ENCODE measurements around the gene ZNF785. TPM values are rescaled to one million over a fixed set of nuclear protein-coding genes. Genes with fewer than 3 reads are reported as not detected.

The ZNF785 gene
- total and polyA plus RNA-seq, 2 of the 13 experiments (the other 11 are each of a cell fraction or from before 2014, with no cell fraction given) = 0.01 TPM; not detected in 1

DNA sequence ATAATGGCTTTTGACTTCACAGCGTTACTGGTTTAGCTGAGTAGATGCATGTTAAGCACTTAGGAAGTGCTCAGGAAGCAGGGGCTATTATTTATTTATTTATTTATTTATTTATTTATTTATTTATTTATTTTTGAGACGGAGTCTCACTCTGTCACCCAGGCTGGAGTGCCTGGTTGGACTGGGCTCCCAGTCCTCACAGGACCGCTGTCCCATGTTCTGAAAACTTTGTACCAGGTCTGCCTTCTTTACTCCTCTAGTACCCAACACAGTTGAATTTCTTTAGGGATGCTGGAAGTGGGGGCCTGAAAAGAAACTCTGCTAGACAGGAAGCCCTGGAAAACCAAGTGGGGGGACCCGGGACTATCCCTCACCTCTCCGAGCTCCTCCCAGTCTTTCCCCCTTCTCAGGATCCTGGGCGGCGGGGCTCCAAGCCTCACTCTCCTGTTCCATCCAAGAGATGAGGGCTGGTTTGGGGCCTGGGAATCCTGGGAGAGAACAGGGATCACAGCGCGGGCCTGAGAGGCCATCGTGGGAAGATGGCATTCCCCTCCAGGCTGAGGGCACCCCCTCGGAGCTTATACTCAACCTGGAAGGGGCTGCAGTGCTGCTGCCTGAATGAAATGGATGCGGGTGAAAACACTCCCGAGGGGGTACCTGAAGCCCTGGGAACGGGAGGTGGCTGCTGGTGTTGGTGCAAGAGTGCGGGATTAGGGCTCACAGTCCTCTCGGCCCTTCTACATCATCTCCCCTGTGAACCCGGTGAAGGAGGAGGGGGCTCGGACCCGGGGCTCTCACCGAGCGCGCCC is 14.7 kb downstream of the ZNF785 start (continued):
- TF ChIP-seq, protein P1, sequence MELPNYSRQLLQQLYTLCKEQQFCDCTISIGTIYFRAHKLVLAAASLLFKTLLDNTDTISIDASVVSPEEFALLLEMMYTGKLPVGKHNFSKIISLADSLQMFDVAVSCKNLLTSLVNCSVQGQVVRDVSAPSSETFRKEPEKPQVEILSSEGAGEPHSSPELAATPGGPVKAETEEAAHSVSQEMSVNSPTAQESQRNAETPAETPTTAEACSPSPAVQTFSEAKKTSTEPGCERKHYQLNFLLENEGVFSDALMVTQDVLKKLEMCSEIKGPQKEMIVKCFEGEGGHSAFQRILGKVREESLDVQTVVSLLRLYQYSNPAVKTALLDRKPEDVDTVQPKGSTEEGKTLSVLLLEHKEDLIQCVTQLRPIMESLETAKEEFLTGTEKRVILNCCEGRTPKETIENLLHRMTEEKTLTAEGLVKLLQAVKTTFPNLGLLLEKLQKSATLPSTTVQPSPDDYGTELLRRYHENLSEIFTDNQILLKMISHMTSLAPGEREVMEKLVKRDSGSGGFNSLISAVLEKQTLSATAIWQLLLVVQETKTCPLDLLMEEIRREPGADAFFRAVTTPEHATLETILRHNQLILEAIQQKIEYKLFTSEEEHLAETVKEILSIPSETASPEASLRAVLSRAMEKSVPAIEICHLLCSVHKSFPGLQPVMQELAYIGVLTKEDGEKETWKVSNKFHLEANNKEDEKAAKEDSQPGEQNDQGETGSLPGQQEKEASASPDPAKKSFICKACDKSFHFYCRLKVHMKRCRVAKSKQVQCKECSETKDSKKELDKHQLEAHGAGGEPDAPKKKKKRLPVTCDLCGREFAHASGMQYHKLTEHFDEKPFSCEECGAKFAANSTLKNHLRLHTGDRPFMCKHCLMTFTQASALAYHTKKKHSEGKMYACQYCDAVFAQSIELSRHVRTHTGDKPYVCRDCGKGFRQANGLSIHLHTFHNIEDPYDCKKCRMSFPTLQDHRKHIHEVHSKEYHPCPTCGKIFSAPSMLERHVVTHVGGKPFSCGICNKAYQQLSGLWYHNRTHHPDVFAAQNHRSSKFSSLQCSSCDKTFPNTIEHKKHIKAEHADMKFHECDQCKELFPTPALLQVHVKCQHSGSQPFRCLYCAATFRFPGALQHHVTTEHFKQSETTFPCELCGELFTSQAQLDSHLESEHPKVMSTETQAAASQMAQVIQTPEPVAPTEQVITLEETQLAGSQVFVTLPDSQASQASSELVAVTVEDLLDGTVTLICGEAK (IDR thresholded peaks at IDR 0.05) = no peak
- TF ChIP-seq, protein P1 (CRISPR knock-in tag; IDR thresholded peaks at IDR 0.05) = no peak
- TF ChIP-seq ZFP36L1 (CRISPR knock-in tag; IDR thresholded peaks at IDR 0.05) (peak; percentile 6; the same call in 1 of the 2 replicates), ZNF749 (CRISPR knock-in tag; IDR thresholded peaks at IDR 0.05; ENCODE audit: borderline replicate concordance) (no peak; the same call in 1 of the 2 replicates), ZNF136 (CRISPR knock-in tag; IDR thresholded peaks at IDR 0.05; ENCODE audit: low read depth) (no peak), KLF11 (CRISPR knock-in tag; IDR thresholded peaks at IDR 0.05) (no peak), ZNF230 (CRISPR knock-in tag; IDR thresholded peaks at IDR 0.05) (no peak), POGK (CRISPR knock-in tag; conservative IDR thresholded peaks at IDR 0.05) (no peak; the same call in 1 of the 2 replicates), JUN (CRISPR knock-in tag; IDR thresholded peaks at IDR 0.05) (no peak), ZNF703 (CRISPR knock-in tag; IDR thresholded peaks at IDR 0.05; ENCODE audit: borderline replicate concordance) (no peak), ZNF20 (CRISPR knock-in tag; IDR thresholded peaks at IDR 0.05) (no peak), ZNF251 (CRISPR knock-in tag; IDR thresholded peaks at IDR 0.05) (no peak), ZSCAN22 (CRISPR knock-in tag; IDR thresholded peaks at IDR 0.05) (no peak), DR1 (CRISPR knock-in tag; IDR thresholded peaks at IDR 0.05) (no peak), ZNF678 (CRISPR knock-in tag; IDR thresholded peaks at IDR 0.05) (peak; percentile 49; the same call in 1 of the 2 replicates)
- TF ChIP-seq, protein P2, sequence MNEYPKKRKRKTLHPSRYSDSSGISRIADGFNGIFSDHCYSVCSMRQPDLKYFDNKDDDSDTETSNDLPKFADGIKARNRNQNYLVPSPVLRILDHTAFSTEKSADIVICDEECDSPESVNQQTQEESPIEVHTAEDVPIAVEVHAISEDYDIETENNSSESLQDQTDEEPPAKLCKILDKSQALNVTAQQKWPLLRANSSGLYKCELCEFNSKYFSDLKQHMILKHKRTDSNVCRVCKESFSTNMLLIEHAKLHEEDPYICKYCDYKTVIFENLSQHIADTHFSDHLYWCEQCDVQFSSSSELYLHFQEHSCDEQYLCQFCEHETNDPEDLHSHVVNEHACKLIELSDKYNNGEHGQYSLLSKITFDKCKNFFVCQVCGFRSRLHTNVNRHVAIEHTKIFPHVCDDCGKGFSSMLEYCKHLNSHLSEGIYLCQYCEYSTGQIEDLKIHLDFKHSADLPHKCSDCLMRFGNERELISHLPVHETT (CRISPR knock-in tag; conservative IDR thresholded peaks at IDR 0.05) = no peak; the same call in 1 of the 2 replicates
